Neural cell (in vitro differentiated cells): ENCODE measurements around the gene ITM2B. TPM values are rescaled to one million over a fixed set of nuclear protein-coding genes. Genes with fewer than 3 reads are reported as not detected.

Experiments
- H2AFZ ChIP-seq: fragments of 200-600, 300-800 bp; sonication (generic), shearing (Covaris generic); 2 replicates; pipeline ENCODE4 v1.6.0; 2014; ENCODE audit warnings: low read depth, mild to moderate bottlenecking, antibody characterized with exemption, low read length, moderate library complexity
- H3F3A ChIP-seq: fragments of 200-600 bp; shearing (Covaris generic); 2 replicates; pipeline ENCODE4 v1.6.1; 2016; ENCODE audit warnings: mild to moderate bottlenecking, moderate library complexity, mixed read lengths, antibody characterized with exemption, low read length; ENCODE audit not compliant: insufficient read depth, poor library complexity, severe bottlenecking
- H3K27ac ChIP-seq: fragments of 200-600, 300-800 bp; sonication (generic), shearing (Covaris generic); 2 replicates; pipeline ENCODE4 v1.5.1; 2014; ENCODE audit warnings: mild to moderate bottlenecking, low read length, moderate library complexity
- H3K27me3 ChIP-seq: fragments of 300-800, 200-600 bp; sonication (generic), shearing (Covaris generic); 2 replicates; pipeline ENCODE4 v1.6.0; 2014; ENCODE audit warnings: mild to moderate bottlenecking, low read depth, low read length, moderate library complexity; ENCODE audit not compliant: insufficient read depth
- H3K36me3 ChIP-seq: fragments of 300-800, 200-600 bp; sonication (generic), shearing (Covaris generic); 2 replicates; pipeline ENCODE4 v1.5.1; 2014; ENCODE audit warnings: mild to moderate bottlenecking, antibody characterized with exemption, low read length, moderate library complexity; ENCODE audit not compliant: insufficient read depth
- H3K4me2 ChIP-seq: fragments of 300-800, 200-600 bp; sonication (generic), shearing (Covaris generic); 2 replicates; pipeline ENCODE4 v1.6.0; 2014; ENCODE audit warnings: mild to moderate bottlenecking, low read length
- H3K4me3 ChIP-seq: fragments of 300-800, 200-600 bp; sonication (generic), shearing (Covaris generic); 2 replicates; pipeline ENCODE4 v1.5.1; 2014; ENCODE audit warnings: mild to moderate bottlenecking, low read length, moderate library complexity
- H3K79me2 ChIP-seq: fragments of 200-600 bp; shearing (Covaris generic); replicated peaks from 2 replicates; pipeline ENCODE4 v1.6.0; 2014; ENCODE audit warnings: mild to moderate bottlenecking, low read length, moderate library complexity; ENCODE audit not compliant: insufficient read depth
- H3K9ac ChIP-seq: fragments of 300-800, 200-600 bp; sonication (generic), shearing (Covaris generic); 2 replicates; pipeline ENCODE4 v1.6.1; 2016; ENCODE audit warnings: mild to moderate bottlenecking, low read length, mixed read lengths
- H3K9me2 ChIP-seq: fragments of 200-600 bp; shearing (Covaris generic); 2 replicates; pipeline ENCODE4 v1.6.1; 2016; ENCODE audit warnings: mild to moderate bottlenecking, low read length, mixed read lengths; ENCODE audit not compliant: insufficient read depth
- H3K9me3 ChIP-seq: fragments of 200-600, 300-800 bp; sonication (generic), shearing (Covaris generic); 2 replicates; pipeline ENCODE4 v1.6.1; 2016; ENCODE audit warnings: mild to moderate bottlenecking, mixed run types, low read length, moderate library complexity, mixed read lengths
- H4K20me1 ChIP-seq: fragments of 200-600 bp; shearing (Covaris generic); 2 replicates; pipeline ENCODE4 v1.6.1; 2016; ENCODE audit warnings: mild to moderate bottlenecking, mixed run types; ENCODE audit not compliant: insufficient read depth
- EP300 ChIP-seq: fragments of 450-650 bp; conservative IDR thresholded peaks from 2 replicates; pipeline ENCODE4 v1.6.1; 2014; ENCODE audit warnings: antibody characterized with exemption, mild to moderate bottlenecking, moderate library complexity; ENCODE audit not compliant: poor library complexity, severe bottlenecking
- EZH2 ChIP-seq: fragments of 200-600, 300-800 bp; shearing (Covaris generic), sonication (generic); IDR thresholded peaks from 2 replicates; pipeline ENCODE4 v1.6.1; 2014; ENCODE audit warnings: antibody characterized with exemption, low read length, borderline replicate concordance, mild to moderate bottlenecking; ENCODE audit not compliant: insufficient read depth, poor library complexity, severe bottlenecking
- MXI1 ChIP-seq: fragments of 450-650 bp; conservative IDR thresholded peaks from 2 replicates; pipeline ENCODE4 v1.6.1; 2014; ENCODE audit warnings: antibody characterized with exemption, mild to moderate bottlenecking; ENCODE audit not compliant: poor library complexity, severe bottlenecking
- POLR2AphosphoS5 ChIP-seq: IDR thresholded peaks from 2 replicates; pipeline ENCODE4 v1.6.1; 2012
- RAD21 ChIP-seq: fragments of 450-650 bp; conservative IDR thresholded peaks from 2 replicates; pipeline ENCODE4 v1.6.1; 2014; ENCODE audit warnings: antibody characterized with exemption, mild to moderate bottlenecking, moderate library complexity
- REST ChIP-seq: IDR thresholded peaks from 2 replicates; pipeline ENCODE4 v1.6.1; 2012; ENCODE audit warnings: borderline replicate concordance
- SMC3 ChIP-seq: fragments of 450-650 bp; conservative IDR thresholded peaks from 2 replicates; pipeline ENCODE4 v1.6.1; 2014; ENCODE audit warnings: antibody characterized with exemption, mild to moderate bottlenecking, moderate library complexity; ENCODE audit not compliant: poor library complexity
- TAF1 ChIP-seq: IDR thresholded peaks from 2 replicates; pipeline ENCODE4 v1.6.1; 2012; ENCODE audit warnings: low read depth
- polyA plus RNA-seq: library from polyadenylated mRNA; depleted of rRNA; stranded (reverse); fragments of >200 nt; gene quantifications from 2 replicates; pipeline ENCODE4 v1.2.3, GENCODE V29; 2014
- TF ChIP-seq, protein P1 (sequence below): fragments of 450-650 bp; IDR thresholded peaks from 2 replicates; pipeline ENCODE4 v1.5.1; 2014; ENCODE audit warnings: antibody characterized with exemption, mild to moderate bottlenecking, moderate library complexity; ENCODE audit not compliant: poor library complexity, severe bottlenecking

ITM2B gene
- polyA plus RNA-seq, 1 donor from 2014 or later = 275 TPM

DNA sequence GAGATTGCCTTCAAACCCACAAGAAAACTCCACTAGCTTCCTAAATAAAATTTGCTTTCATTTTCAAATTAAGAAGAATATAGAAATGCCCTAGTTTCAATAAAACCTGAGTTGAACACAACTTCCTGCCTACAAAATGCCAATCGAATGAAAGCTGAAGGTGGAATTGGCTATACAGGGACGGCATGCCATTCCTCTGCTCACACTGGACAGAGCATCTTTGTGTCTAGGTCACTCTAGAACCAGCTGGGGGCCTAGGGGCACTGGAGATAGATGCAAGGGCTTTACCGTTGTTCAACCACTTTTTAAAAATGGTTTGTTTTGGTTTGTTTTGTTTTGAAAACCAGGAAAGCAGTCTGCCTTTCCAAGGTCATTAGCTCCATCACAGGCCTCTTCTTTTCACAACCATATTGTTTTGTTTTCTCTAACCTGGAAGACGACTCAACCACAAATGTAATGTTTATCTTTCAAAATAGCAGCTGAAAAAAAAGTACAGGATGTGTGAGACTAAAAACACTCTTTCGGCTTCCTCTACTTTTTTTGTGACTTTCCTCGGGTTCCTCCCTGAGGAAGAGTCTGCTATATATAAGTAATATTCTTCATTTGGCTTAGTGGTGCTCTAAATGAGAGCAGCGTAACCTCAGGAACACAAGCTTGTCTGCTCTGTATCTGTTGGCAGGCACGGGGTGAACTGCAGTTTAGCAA is 11.9 kb upstream of the ITM2B start:
- no peaks in the 10 kb centered on the region for H3K79me2 ChIP-seq
- no peak overlapping the region for H3K9ac ChIP-seq

DNA sequence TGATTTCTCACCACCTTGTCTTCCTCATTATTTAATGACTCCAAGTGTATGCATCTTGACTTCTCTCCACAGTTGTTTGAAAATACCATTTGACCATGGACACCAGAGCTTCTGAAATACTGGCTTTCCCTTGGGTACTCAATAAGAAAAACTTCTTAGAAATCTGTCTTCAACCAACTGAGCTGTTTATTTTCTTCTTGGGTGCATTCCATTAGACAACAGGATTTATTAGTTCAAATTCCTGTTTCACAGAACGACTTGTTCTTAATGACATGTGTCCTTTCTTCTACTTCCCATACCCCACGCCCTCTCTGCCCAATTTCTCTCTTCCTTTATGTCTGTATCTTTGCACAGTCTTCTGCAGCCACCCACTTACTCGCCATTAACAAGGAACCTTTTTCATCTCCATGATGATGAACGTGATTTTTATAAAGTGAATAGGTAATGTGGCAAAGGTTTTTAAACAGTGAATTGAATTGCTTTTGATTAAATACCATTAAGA is 11.3 kb upstream of the ITM2B start:
- no peaks in the 10 kb centered on the region for H3K79me2 ChIP-seq

More for the DNA sequence above, 11.9 kb upstream of the ITM2B start:
- Histone ChIP-seq H3K27me3 (no peaks in the 10 kb centered on the region), H2AFZ (no peak overlapping the region), H3F3A (no peaks in the 10 kb centered on the region), H3K9me3 (no peaks in the 10 kb centered on the region), H3K27ac (no peak overlapping the region), H4K20me1 (no peaks in the 10 kb centered on the region), H3K36me3 (no peaks in the 10 kb centered on the region), H3K4me2 (no peak overlapping the region), H3K4me3 (no peak overlapping the region), H3K9me2 (no peaks in the 10 kb centered on the region)
- TF ChIP-seq, protein P1, sequence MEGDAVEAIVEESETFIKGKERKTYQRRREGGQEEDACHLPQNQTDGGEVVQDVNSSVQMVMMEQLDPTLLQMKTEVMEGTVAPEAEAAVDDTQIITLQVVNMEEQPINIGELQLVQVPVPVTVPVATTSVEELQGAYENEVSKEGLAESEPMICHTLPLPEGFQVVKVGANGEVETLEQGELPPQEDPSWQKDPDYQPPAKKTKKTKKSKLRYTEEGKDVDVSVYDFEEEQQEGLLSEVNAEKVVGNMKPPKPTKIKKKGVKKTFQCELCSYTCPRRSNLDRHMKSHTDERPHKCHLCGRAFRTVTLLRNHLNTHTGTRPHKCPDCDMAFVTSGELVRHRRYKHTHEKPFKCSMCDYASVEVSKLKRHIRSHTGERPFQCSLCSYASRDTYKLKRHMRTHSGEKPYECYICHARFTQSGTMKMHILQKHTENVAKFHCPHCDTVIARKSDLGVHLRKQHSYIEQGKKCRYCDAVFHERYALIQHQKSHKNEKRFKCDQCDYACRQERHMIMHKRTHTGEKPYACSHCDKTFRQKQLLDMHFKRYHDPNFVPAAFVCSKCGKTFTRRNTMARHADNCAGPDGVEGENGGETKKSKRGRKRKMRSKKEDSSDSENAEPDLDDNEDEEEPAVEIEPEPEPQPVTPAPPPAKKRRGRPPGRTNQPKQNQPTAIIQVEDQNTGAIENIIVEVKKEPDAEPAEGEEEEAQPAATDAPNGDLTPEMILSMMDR = no peak
- TF ChIP-seq POLR2AphosphoS5 (no peak), MXI1 (no peak), SMC3 (no peak), EP300 (no peak), REST (no peak), TAF1 (no peak), EZH2 (no peak), RAD21 (no peak)

More for the DNA sequence above, 11.3 kb upstream of the ITM2B start:
- H4K20me1 ChIP-seq = no peaks in the 10 kb centered on the region
- no peaks in the 10 kb centered on the region for H3K27me3 ChIP-seq
- TF ChIP-seq, protein P1 = no peak
- TF ChIP-seq TAF1 (no peak), MXI1 (no peak)
- H3K36me3 ChIP-seq = no peaks in the 10 kb centered on the region
- no peaks in the 10 kb centered on the region for H3K9me2 ChIP-seq
- H3F3A ChIP-seq = no peaks in the 10 kb centered on the region
- no peaks in the 10 kb centered on the region for H3K9me3 ChIP-seq
- no peak overlapping the region for H3K9ac ChIP-seq
- H3K4me3 ChIP-seq = no peak overlapping the region
- no peak overlapping the region for H2AFZ ChIP-seq
- no peak overlapping the region for H3K27ac ChIP-seq
- H3K4me2 ChIP-seq = no peak overlapping the region
